K562 (cell line): ENCODE measurements around the gene TIGIT. TPM values are rescaled to one million over a fixed set of nuclear protein-coding genes. Genes with fewer than 3 reads are reported as not detected.

ENCODE experiments used
- ATAC-seq: fragments of 200-7000 bp; cut with Tn5 transposase; 3 replicates; pipeline ENCODE4 v1.9.1; 2020; ENCODE audit warnings: moderate library complexity
- BruUV-seq: library from RNA; stranded (reverse); fragments of 400-500 nt; replicated peaks from 2 replicates; lab custom pipeline; 2021; lab: Mats Ljungman, UMichigan
- CTCF ChIA-PET: fragments of 300-600 bp; formaldehyde crosslinking; extraction: SDS; loops from one replicate; lab custom pipeline; 2021; ENCODE audit warnings: low intra/inter-chr PET ratio; lab: Yijun Ruan, JAX
- POLR2A ChIA-PET: fragments of 300-600, 350-650 bp; sonication (Branson Sonifier 250); formaldehyde crosslinking; extraction: SDS; loops from one replicate; lab custom pipeline; 2021; ENCODE audit warnings: antibody characterized with exemption, inconsistent platforms; lab: Yijun Ruan, JAX
- DNase-seq, 4 experiments: peaks; one replicate each; pipeline versions ENCODE4 v3.0.0 to v3.0.0-alpha.2; 2011 to 2018; ENCODE audit warnings: low spot score in 3 of 4, mixed read lengths in 3 of 4; ENCODE audit errors: extremely low read depth in 1 of 4
- FAIRE-seq: peaks from 2 replicates; lab custom pipeline; 2011; peaks lifted over from hg19 to GRCh38; lab: Jason Lieb, UNC
- H2AFZ ChIP-seq: 2 replicates; pipeline ENCODE4 v1.6.0; 2011; ENCODE audit warnings: low read depth, low read length, control low read depth, inconsistent platforms
- H3K27ac ChIP-seq: fragments of 200-600 bp; 3 replicates; pipeline ENCODE4 v1.8.0; 2011; ENCODE audit warnings: low read depth, mild to moderate bottlenecking, control low read depth, inconsistent platforms, low read length, moderate library complexity, mixed read lengths; ENCODE audit errors: extremely low read depth
- H3K27me3 ChIP-seq, 2 experiments: fragments of 300-600 bp in 1 of 2; 2 replicates in 1 of 2; 3 replicates in 1 of 2; pipeline versions ENCODE4 v1.6.0 to v1.8.0; 2011; ENCODE audit warnings: inconsistent platforms in 2 of 2, low read length in 2 of 2, mild to moderate bottlenecking in 1 of 2, mixed read lengths in 1 of 2, moderate library complexity in 1 of 2; ENCODE audit not compliant: control insufficient read depth in 2 of 2, insufficient read depth in 2 of 2
- H3K36me3 ChIP-seq: fragments of 300-600 bp; 3 replicates; pipeline ENCODE4 v1.8.0; 2011; ENCODE audit warnings: mild to moderate bottlenecking, low read length, inconsistent platforms; ENCODE audit not compliant: control insufficient read depth, insufficient read depth
- H3K4me1 ChIP-seq, 2 experiments: fragments of 200-600 bp in 1 of 2; replicated peaks in 1 of 2; 2 replicates in 1 of 2; 3 replicates in 1 of 2; pipeline versions ENCODE4 v1.5.1 to v1.8.0; 2011; ENCODE audit warnings: inconsistent platforms in 2 of 2, low read length in 2 of 2, mild to moderate bottlenecking in 1 of 2, mixed read lengths in 1 of 2, moderate library complexity in 1 of 2; ENCODE audit not compliant: control insufficient read depth in 2 of 2, insufficient read depth in 2 of 2
- H3K4me2 ChIP-seq: 2 replicates; pipeline ENCODE4 v1.6.1; 2011; ENCODE audit warnings: low read length, control low read depth, inconsistent platforms, mixed read lengths; ENCODE audit not compliant: insufficient read depth
- H3K4me3 ChIP-seq: fragments of 200-600 bp; sonication (generic), shearing (Covaris generic); 2 replicates; pipeline ENCODE4 v1.5.1; 2016; ENCODE audit warnings: control low read depth, inconsistent platforms
- H3K79me2 ChIP-seq: fragments of 200-600 bp; 3 replicates; pipeline ENCODE4 v1.8.0; 2011; ENCODE audit warnings: low read length, inconsistent platforms; ENCODE audit not compliant: control insufficient read depth, insufficient read depth
- H3K9ac ChIP-seq, 2 experiments: 2 replicates each; pipeline versions ENCODE4 v1.6.0 to v1.6.1; 2011; ENCODE audit warnings: low read depth in 2 of 2, low read length in 2 of 2, control low read depth in 1 of 2, inconsistent platforms in 1 of 2, mild to moderate bottlenecking in 1 of 2, mixed read lengths in 1 of 2; ENCODE audit not compliant: insufficient read depth in 1 of 2
- H3K9me1 ChIP-seq: one replicate; pipeline ENCODE4 v1.6.0; 2011; ENCODE audit warnings: inconsistent platforms, mild to moderate bottlenecking, low read length, moderate library complexity; ENCODE audit not compliant: control insufficient read depth, insufficient read depth
- H3K9me3 ChIP-seq: replicated peaks from 2 replicates; pipeline ENCODE4 v1.5.1; 2011; ENCODE audit warnings: low read depth, low read length, inconsistent platforms; ENCODE audit not compliant: control insufficient read depth, insufficient read depth
- H4K20me1 ChIP-seq: replicated peaks from 2 replicates; pipeline ENCODE4 v1.6.1; 2011; ENCODE audit warnings: low read length, inconsistent platforms, mixed read lengths; ENCODE audit not compliant: control insufficient read depth, insufficient read depth
- ELF4 ChIP-seq: fragments of 450-650 bp; formaldehyde crosslinking; IDR thresholded peaks from 2 replicates; pipeline ENCODE4 v1.4.0; 2022; ENCODE audit warnings: missing genetic modification characterization
- ETS2 ChIP-seq: IDR thresholded peaks from 2 replicates; pipeline ENCODE4 v1.6.1; 2016; ENCODE audit warnings: borderline replicate concordance, missing genetic modification characterization, mild to moderate bottlenecking, moderate library complexity, missing compliant biosample characterization; ENCODE audit not compliant: poor library complexity, severe bottlenecking
- GTF2E2 ChIP-seq: fragments of 200-800 bp; sonication (Bioruptor generic); IDR thresholded peaks from 2 replicates; pipeline ENCODE4 v1.6.1; 2016; ENCODE audit warnings: missing genetic modification characterization, missing compliant biosample characterization
- MAZ ChIP-seq, 2 experiments: fragments of 450-650 bp in 1 of 2; sonication (generic) in 1 of 2; formaldehyde crosslinking; IDR thresholded peaks in 1 of 2; conservative IDR thresholded peaks in 1 of 2; 2 replicates each; pipeline versions ENCODE4 v1.4.0 to v1.5.0; 2020; ENCODE audit warnings: mild to moderate bottlenecking in 1 of 2, missing genetic modification reagents in 1 of 2
- MIER1 ChIP-seq: fragments of 450-650 bp; IDR thresholded peaks from 2 replicates; pipeline ENCODE4 v1.6.1; 2016; ENCODE audit warnings: antibody characterized with exemption, mild to moderate bottlenecking, low read depth
- MYC ChIP-seq, 2 experiments: fragments of 250-450 bp in 1 of 2; sonication (Bioruptor Pico) in 1 of 2; IDR thresholded peaks; 2 replicates each; pipeline versions ENCODE4 v1.5.1 to v1.6.1; 2012 to 2021; ENCODE audit warnings: low read depth in 2 of 2, borderline replicate concordance in 1 of 2, improper control_type of control experiment in 1 of 2, low read length in 1 of 2, mild to moderate bottlenecking in 1 of 2, moderate library complexity in 1 of 2
- NELFE ChIP-seq: IDR thresholded peaks from 2 replicates; pipeline ENCODE4 v1.6.1; 2011; ENCODE audit warnings: mild to moderate bottlenecking; ENCODE audit not compliant: insufficient read depth, insufficient read length
- PML ChIP-seq: IDR thresholded peaks from 2 replicates; pipeline ENCODE4 v1.6.1; 2012; ENCODE audit warnings: low read length, inconsistent platforms
- RBM34 ChIP-seq: fragments of 200-400 bp; formaldehyde crosslinking; IDR thresholded peaks from 2 replicates; pipeline ENCODE4 v1.6.1; 2018; ENCODE audit warnings: low read length, borderline replicate concordance; ENCODE audit not compliant: insufficient read depth
- THRB ChIP-seq: fragments of 450-650 bp; formaldehyde crosslinking; conservative IDR thresholded peaks from 2 replicates; pipeline ENCODE4 v1.4.0; 2022; ENCODE audit warnings: mild to moderate bottlenecking, missing genetic modification characterization
- ZNF408 ChIP-seq: fragments of 250-450 bp; sonication (Bioruptor Pico); IDR thresholded peaks from 2 replicates; pipeline ENCODE4 v1.4.0; 2020; ENCODE audit warnings: low read depth, mild to moderate bottlenecking, moderate library complexity
- ZNF561 ChIP-seq: fragments of 450-650 bp; formaldehyde crosslinking; conservative IDR thresholded peaks from 2 replicates; pipeline ENCODE4 v1.4.0; 2020; ENCODE audit warnings: mild to moderate bottlenecking, moderate library complexity
- ZNF57 ChIP-seq: fragments of 450-650 bp; formaldehyde crosslinking; IDR thresholded peaks from 2 replicates; pipeline ENCODE4 v1.4.0; 2020; ENCODE audit warnings: mild to moderate bottlenecking, moderate library complexity
- WGBS: fragments of 100-300 bp; shearing (Covaris generic); methylation state at CpG from one replicate; pipeline ENCODE4 v1.1.6; 2016; ENCODE audit warnings: low coverage, mixed read lengths; ENCODE audit not compliant: insufficient coverage; ENCODE audit errors: missing lambda C conversion rate; 5-methylcytosine and 5-hydroxymethylcytosine counted together
- in situ Hi-C: fragments of 300-500 bp; cut with MboI; formaldehyde crosslinking; loops from 4 replicates; pipeline ENCODE4 v1.15.0; 2018; ENCODE audit warnings: inconsistent platforms, mixed read lengths
- intact Hi-C: fragments of 100-400 bp; cut with micrococcal nuclease; formaldehyde crosslinking; loops from 2 replicates; pipeline ENCODE4 v1.14.2; 2022
- polyA plus RNA-seq, 8 experiments: library from polyadenylated mRNA; depleted of rRNA in 4 of 8; stranded (reverse) in 5 of 8; unstranded in 3 of 8; fragments of >200 nt; fragmentation: Nextera tagmentation in 2 of 8; fragmentation: Illumina TruSeq in 1 of 8; extraction: Ambion mirVana in 2 of 8; extraction: Trizol in 1 of 8; gene quantifications; 2 replicates each; pipeline versions ENCODE4 v1.2.1 to v1.2.3, GENCODE V29; 2011 to 2014; ENCODE audit warnings: inconsistent platforms in 1 of 8, missing spikeins in 1 of 8
- total RNA-seq, 7 experiments: library from RNA; depleted of rRNA in 6 of 7; stranded (reverse); fragments of >200 nt in 6 of 7; fragmentation: Illumina TruSeq in 2 of 7; extraction: Trizol in 2 of 7; gene quantifications; 2 replicates each; pipeline versions ENCODE4 v1.2.1 to v1.2.3, GENCODE V29; 2011 to 2021; ENCODE audit warnings: low replicate concordance in 1 of 7
- TF ChIP-seq, protein P1 (sequence below): fragments of 250-450 bp; sonication (Bioruptor Pico); IDR thresholded peaks from 2 replicates; pipeline ENCODE4 v1.5.0; 2021
- TF ChIP-seq, protein P2 (sequence below): sonication (generic); formaldehyde crosslinking; IDR thresholded peaks from 2 replicates; pipeline ENCODE4 v1.8.0; 2022; ENCODE audit warnings: mild to moderate bottlenecking, missing genetic modification reagents

The TIGIT gene
- total and polyA plus RNA-seq, 9 of the 15 experiments (the other 6 are each of a cell fraction or from before 2014, with no cell fraction given): 0.11 TPM; not detected in 8

- Histone ChIP-seq H4K20me1 (no peaks in the 10 kb centered on the region), H3K4me3 (no peak overlapping the region), H3K27me3 (no peaks in the 10 kb centered on the region), H3K27ac (no peak overlapping the region), H3K79me2 (no peaks in the 10 kb centered on the region), H3K9ac (no peak overlapping the region), H3K4me2 (no peak overlapping the region), H3K36me3 (no peaks in the 10 kb centered on the region), H3K9me1 (no peaks in the 10 kb centered on the region), H3K4me1 (no peaks in the 10 kb centered on the region), H2AFZ (no peak overlapping the region), H3K9me3 (no peaks in the 10 kb centered on the region)
- ChIA-PET CTCF (no interaction called here), POLR2A (no interaction called here)
- 0% methylated on average over 3 of the region's 3 CpGs for WGBS
- in situ Hi-C loops (no loop called here), intact Hi-C loops (no loop called here)
- TF ChIP-seq THRB: no peak
- TF ChIP-seq ZNF408 (CRISPR knock-in tag): no peak
- TF ChIP-seq, protein P1, sequence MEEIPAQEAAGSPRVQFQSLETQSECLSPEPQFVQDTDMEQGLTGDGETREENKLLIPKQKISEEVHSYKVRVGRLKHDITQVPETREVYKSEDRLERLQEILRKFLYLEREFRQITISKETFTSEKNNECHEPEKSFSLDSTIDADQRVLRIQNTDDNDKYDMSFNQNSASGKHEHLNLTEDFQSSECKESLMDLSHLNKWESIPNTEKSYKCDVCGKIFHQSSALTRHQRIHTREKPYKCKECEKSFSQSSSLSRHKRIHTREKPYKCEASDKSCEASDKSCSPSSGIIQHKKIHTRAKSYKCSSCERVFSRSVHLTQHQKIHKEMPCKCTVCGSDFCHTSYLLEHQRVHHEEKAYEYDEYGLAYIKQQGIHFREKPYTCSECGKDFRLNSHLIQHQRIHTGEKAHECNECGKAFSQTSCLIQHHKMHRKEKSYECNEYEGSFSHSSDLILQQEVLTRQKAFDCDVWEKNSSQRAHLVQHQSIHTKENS (CRISPR knock-in tag): no peak
- TF ChIP-seq MAZ (CRISPR knock-in tag; conservative IDR thresholded peaks at IDR 0.05 in 1 of 2, IDR thresholded peaks at IDR 0.05 in 1 of 2): no peak
- TF ChIP-seq MYC (IDR thresholded peaks at IDR 0.05; ENCODE audit: low read depth, low read length): no peak
- no peak for TF ChIP-seq MYC (CRISPR knock-in tag; IDR thresholded peaks at IDR 0.05; ENCODE audit: borderline replicate concordance, low read depth)
- TF ChIP-seq RBM34: no peak
- no peak for TF ChIP-seq NELFE
- TF ChIP-seq MIER1: no peak
- TF ChIP-seq GTF2E2 (tag): no peak
- no peak for TF ChIP-seq ETS2 (tag)
- no peak for TF ChIP-seq PML
- TF ChIP-seq ZNF561: no peak
- TF ChIP-seq ELF4 (CRISPR knock-in tag): no peak
- TF ChIP-seq ZNF57 (CRISPR knock-in tag): no peak
- TF ChIP-seq, protein P2, sequence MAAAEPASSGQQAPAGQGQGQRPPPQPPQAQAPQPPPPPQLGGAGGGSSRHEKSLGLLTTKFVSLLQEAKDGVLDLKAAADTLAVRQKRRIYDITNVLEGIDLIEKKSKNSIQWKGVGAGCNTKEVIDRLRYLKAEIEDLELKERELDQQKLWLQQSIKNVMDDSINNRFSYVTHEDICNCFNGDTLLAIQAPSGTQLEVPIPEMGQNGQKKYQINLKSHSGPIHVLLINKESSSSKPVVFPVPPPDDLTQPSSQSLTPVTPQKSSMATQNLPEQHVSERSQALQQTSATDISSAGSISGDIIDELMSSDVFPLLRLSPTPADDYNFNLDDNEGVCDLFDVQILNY (CRISPR knock-in tag): no peak
- no peak for DNase-seq
- no TSS peak for BruUV-seq
- no peak for FAIRE-seq
- ATAC-seq: no peak
These were observed 34.5 kb downstream of the TIGIT start for GRCh38 chr3:114328345-114328744.
